K562 (cell line): ENCODE data around the gene OR5K2. TPM values are rescaled to one million over a fixed set of nuclear protein-coding genes. Genes with fewer than 3 reads are reported as not detected.

Experiments
- ATAC-seq: fragments of 200-7000 bp; cut with Tn5 transposase; 3 replicates; pipeline ENCODE4 v1.9.1; 2020; ENCODE audit warnings: moderate library complexity
- BruUV-seq: library from RNA; stranded (reverse); fragments of 400-500 nt; replicated peaks from 2 replicates; lab custom pipeline; 2021; lab: Mats Ljungman, UMichigan
- CTCF ChIA-PET: fragments of 300-600 bp; formaldehyde crosslinking; extraction: SDS; loops from one replicate; lab custom pipeline; 2021; ENCODE audit warnings: low intra/inter-chr PET ratio; lab: Yijun Ruan, JAX
- POLR2A ChIA-PET: fragments of 300-600, 350-650 bp; sonication (Branson Sonifier 250); formaldehyde crosslinking; extraction: SDS; loops from one replicate; lab custom pipeline; 2021; ENCODE audit warnings: antibody characterized with exemption, inconsistent platforms; lab: Yijun Ruan, JAX
- DNase-seq, 4 experiments: peaks; one replicate each; pipeline versions ENCODE4 v3.0.0 to v3.0.0-alpha.2; 2011 to 2018; ENCODE audit warnings: low spot score in 3 of 4, mixed read lengths in 3 of 4; ENCODE audit errors: extremely low read depth in 1 of 4
- FAIRE-seq: peaks from 2 replicates; lab custom pipeline; 2011; peaks lifted over from hg19 to GRCh38; lab: Jason Lieb, UNC
- H2AFZ ChIP-seq: 2 replicates; pipeline ENCODE4 v1.6.0; 2011; ENCODE audit warnings: low read depth, low read length, control low read depth, inconsistent platforms
- H3K27ac ChIP-seq: fragments of 200-600 bp; 3 replicates; pipeline ENCODE4 v1.8.0; 2011; ENCODE audit warnings: low read depth, mild to moderate bottlenecking, control low read depth, inconsistent platforms, low read length, moderate library complexity, mixed read lengths; ENCODE audit errors: extremely low read depth
- H3K27me3 ChIP-seq, 2 experiments: fragments of 300-600 bp in 1 of 2; 2 replicates in 1 of 2; 3 replicates in 1 of 2; pipeline versions ENCODE4 v1.6.0 to v1.8.0; 2011; ENCODE audit warnings: inconsistent platforms in 2 of 2, low read length in 2 of 2, mild to moderate bottlenecking in 1 of 2, mixed read lengths in 1 of 2, moderate library complexity in 1 of 2; ENCODE audit not compliant: control insufficient read depth in 2 of 2, insufficient read depth in 2 of 2
- H3K36me3 ChIP-seq: fragments of 300-600 bp; 3 replicates; pipeline ENCODE4 v1.8.0; 2011; ENCODE audit warnings: mild to moderate bottlenecking, low read length, inconsistent platforms; ENCODE audit not compliant: control insufficient read depth, insufficient read depth
- H3K4me1 ChIP-seq, 2 experiments: fragments of 200-600 bp in 1 of 2; replicated peaks in 1 of 2; 2 replicates in 1 of 2; 3 replicates in 1 of 2; pipeline versions ENCODE4 v1.5.1 to v1.8.0; 2011; ENCODE audit warnings: inconsistent platforms in 2 of 2, low read length in 2 of 2, mild to moderate bottlenecking in 1 of 2, mixed read lengths in 1 of 2, moderate library complexity in 1 of 2; ENCODE audit not compliant: control insufficient read depth in 2 of 2, insufficient read depth in 2 of 2
- H3K4me2 ChIP-seq: 2 replicates; pipeline ENCODE4 v1.6.1; 2011; ENCODE audit warnings: low read length, control low read depth, inconsistent platforms, mixed read lengths; ENCODE audit not compliant: insufficient read depth
- H3K4me3 ChIP-seq: fragments of 200-600 bp; sonication (generic), shearing (Covaris generic); 2 replicates; pipeline ENCODE4 v1.5.1; 2016; ENCODE audit warnings: control low read depth, inconsistent platforms
- H3K79me2 ChIP-seq: fragments of 200-600 bp; 3 replicates; pipeline ENCODE4 v1.8.0; 2011; ENCODE audit warnings: low read length, inconsistent platforms; ENCODE audit not compliant: control insufficient read depth, insufficient read depth
- H3K9ac ChIP-seq, 2 experiments: 2 replicates each; pipeline versions ENCODE4 v1.6.0 to v1.6.1; 2011; ENCODE audit warnings: low read depth in 2 of 2, low read length in 2 of 2, control low read depth in 1 of 2, inconsistent platforms in 1 of 2, mild to moderate bottlenecking in 1 of 2, mixed read lengths in 1 of 2; ENCODE audit not compliant: insufficient read depth in 1 of 2
- H3K9me1 ChIP-seq: one replicate; pipeline ENCODE4 v1.6.0; 2011; ENCODE audit warnings: inconsistent platforms, mild to moderate bottlenecking, low read length, moderate library complexity; ENCODE audit not compliant: control insufficient read depth, insufficient read depth
- H3K9me3 ChIP-seq: replicated peaks from 2 replicates; pipeline ENCODE4 v1.5.1; 2011; ENCODE audit warnings: low read depth, low read length, inconsistent platforms; ENCODE audit not compliant: control insufficient read depth, insufficient read depth
- H4K20me1 ChIP-seq: replicated peaks from 2 replicates; pipeline ENCODE4 v1.6.1; 2011; ENCODE audit warnings: low read length, inconsistent platforms, mixed read lengths; ENCODE audit not compliant: control insufficient read depth, insufficient read depth
- CAMTA2 ChIP-seq: fragments of 250-450 bp; sonication (Bioruptor Pico); conservative IDR thresholded peaks from 2 replicates; pipeline ENCODE4 v1.5.1; 2022
- CSDE1 ChIP-seq, 2 experiments: fragments of 450-650 bp; IDR thresholded peaks; 2 replicates each; pipeline ENCODE4 v1.6.1; 2016; ENCODE audit warnings: mild to moderate bottlenecking in 1 of 2
- DNMT1 ChIP-seq: fragments of 450-650 bp; IDR thresholded peaks from 2 replicates; pipeline ENCODE4 v1.6.1; 2016; ENCODE audit warnings: antibody characterized with exemption, mild to moderate bottlenecking
- HCFC1 ChIP-seq: IDR thresholded peaks from 2 replicates; pipeline ENCODE4 v1.6.1; 2012; ENCODE audit warnings: low read depth, low read length, improper control_type of control experiment
- POLR2G ChIP-seq: fragments of 200-400 bp; formaldehyde crosslinking; IDR thresholded peaks from 2 replicates; pipeline ENCODE4 v1.6.1; 2017; ENCODE audit warnings: low read depth, mild to moderate bottlenecking, antibody characterized with exemption, low read length, moderate library complexity
- TBP ChIP-seq: optimal IDR thresholded peaks from 2 replicates; pipeline ENCODE3; 2011; ENCODE audit warnings: low read depth, low read length, improper control_type of control experiment
- WGBS: fragments of 100-300 bp; shearing (Covaris generic); methylation state at CpG from one replicate; pipeline ENCODE4 v1.1.6; 2016; ENCODE audit warnings: low coverage, mixed read lengths; ENCODE audit not compliant: insufficient coverage; ENCODE audit errors: missing lambda C conversion rate; 5-methylcytosine and 5-hydroxymethylcytosine counted together
- in situ Hi-C: fragments of 300-500 bp; cut with MboI; formaldehyde crosslinking; loops from 4 replicates; pipeline ENCODE4 v1.15.0; 2018; ENCODE audit warnings: inconsistent platforms, mixed read lengths
- intact Hi-C: fragments of 100-400 bp; cut with micrococcal nuclease; formaldehyde crosslinking; loops from 2 replicates; pipeline ENCODE4 v1.14.2; 2022
- polyA plus RNA-seq, 8 experiments: library from polyadenylated mRNA; depleted of rRNA in 4 of 8; stranded (reverse) in 5 of 8; unstranded in 3 of 8; fragments of >200 nt; fragmentation: Nextera tagmentation in 2 of 8; fragmentation: Illumina TruSeq in 1 of 8; extraction: Ambion mirVana in 2 of 8; extraction: Trizol in 1 of 8; gene quantifications; 2 replicates each; pipeline versions ENCODE4 v1.2.1 to v1.2.3, GENCODE V29; 2011 to 2014; ENCODE audit warnings: inconsistent platforms in 1 of 8, missing spikeins in 1 of 8
- total RNA-seq, 7 experiments: library from RNA; depleted of rRNA in 6 of 7; stranded (reverse); fragments of >200 nt in 6 of 7; fragmentation: Illumina TruSeq in 2 of 7; extraction: Trizol in 2 of 7; gene quantifications; 2 replicates each; pipeline versions ENCODE4 v1.2.1 to v1.2.3, GENCODE V29; 2011 to 2021; ENCODE audit warnings: low replicate concordance in 1 of 7
- TF ChIP-seq, protein P1 (sequence below): fragments of 250-450 bp; sonication (Bioruptor Pico); IDR thresholded peaks from 2 replicates; pipeline ENCODE4 v1.4.0; 2020; ENCODE audit warnings: mild to moderate bottlenecking, moderate library complexity, borderline replicate concordance
- TF ChIP-seq, protein P2 (sequence below): fragments of 250-450 bp; sonication (Bioruptor Pico); IDR thresholded peaks from 2 replicates; pipeline ENCODE4 v1.9.0; 2021; ENCODE audit warnings: mild to moderate bottlenecking
- TF ChIP-seq, protein P3 (sequence below): fragments of 250-450 bp; sonication (Bioruptor Pico); IDR thresholded peaks from 2 replicates; pipeline ENCODE4 v1.5.1; 2021; ENCODE audit warnings: mild to moderate bottlenecking
- TF ChIP-seq, protein P4 (sequence below): fragments of 250-450 bp; sonication (Bioruptor Pico); IDR thresholded peaks from 2 replicates; pipeline ENCODE4 v1.4.0; 2020; ENCODE audit warnings: mild to moderate bottlenecking, moderate library complexity

The OR5K2 gene
- total and polyA plus RNA-seq, 9 of the 15 experiments (the other 6 are each of a cell fraction or from before 2014, with no cell fraction given), result not detected

DNA sequence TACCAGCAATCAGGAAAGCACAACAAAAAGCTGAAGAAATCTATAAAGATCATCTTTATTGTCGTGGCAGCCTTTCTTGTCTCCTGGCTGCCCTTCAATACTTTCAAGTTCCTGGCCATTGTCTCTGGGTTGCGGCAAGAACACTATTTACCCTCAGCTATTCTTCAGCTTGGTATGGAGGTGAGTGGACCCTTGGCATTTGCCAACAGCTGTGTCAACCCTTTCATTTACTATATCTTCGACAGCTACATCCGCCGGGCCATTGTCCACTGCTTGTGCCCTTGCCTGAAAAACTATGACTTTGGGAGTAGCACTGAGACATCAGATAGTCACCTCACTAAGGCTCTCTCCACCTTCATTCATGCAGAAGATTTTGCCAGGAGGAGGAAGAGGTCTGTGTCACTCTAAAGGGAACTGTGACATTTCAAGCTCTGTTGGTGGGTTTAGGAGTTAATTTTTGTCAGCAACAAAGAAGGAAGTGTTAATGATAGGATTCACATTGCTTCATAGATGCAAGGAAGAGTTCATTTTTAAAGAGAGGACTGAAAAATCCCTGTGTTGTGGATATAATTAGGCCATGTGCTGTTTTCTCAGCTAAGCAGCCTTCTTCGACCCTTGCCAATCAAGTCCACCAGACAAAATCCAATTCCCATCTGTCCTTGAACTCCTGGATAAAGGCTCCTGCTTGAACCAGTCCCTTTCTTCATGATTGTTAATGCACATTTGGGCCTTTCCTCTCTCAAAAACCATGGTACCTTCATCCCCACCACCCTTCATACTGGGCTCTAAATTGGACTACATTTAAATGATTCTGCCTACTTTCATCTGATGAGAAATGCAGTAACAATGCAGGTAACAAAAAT, 35.5 kb downstream of the OR5K2 start (continued):
- no peak for TF ChIP-seq HCFC1
- TF ChIP-seq, all 486 proteins: peak for 0

DNA sequence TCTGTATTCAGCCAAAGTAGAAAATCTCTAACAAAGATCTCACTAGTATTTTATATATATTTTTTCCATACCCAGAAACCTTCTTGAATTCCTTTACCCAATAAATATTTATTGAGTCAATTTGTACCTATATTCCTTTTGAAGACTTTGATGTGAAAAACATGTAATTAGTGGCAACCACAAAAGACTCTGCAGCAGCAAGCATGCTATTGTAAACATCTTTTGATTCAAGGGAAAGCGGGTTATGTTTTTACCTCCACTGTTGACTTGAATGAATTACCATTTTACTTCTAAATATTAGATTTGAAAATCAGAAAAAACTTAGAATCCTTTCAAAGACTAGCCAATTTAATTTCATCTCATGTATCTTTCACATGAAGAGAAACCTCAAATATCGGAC, 36.7 kb downstream of the OR5K2 start:
- Histone ChIP-seq H3K9ac (no peak overlapping the region), H3K27me3 (no peaks in the 10 kb centered on the region), H3K36me3 (no peaks in the 10 kb centered on the region), H2AFZ (no peak overlapping the region), H3K4me1 (peaks cover 5 to 6% of the 10 kb centered on the region in 2 experiments; a peak in 3 of 5 replicates), H3K4me2 (no peak overlapping the region), H3K9me1 (no peaks in the 10 kb centered on the region), H3K4me3 (no peak overlapping the region), H4K20me1 (no peaks in the 10 kb centered on the region), H3K27ac (no peak overlapping the region), H3K79me2 (no peaks in the 10 kb centered on the region), H3K9me3 (no peaks in the 10 kb centered on the region)
- POLR2A ChIA-PET, result no interaction called here
- CTCF ChIA-PET, result no interaction called here
- FAIRE-seq (no peak), ATAC-seq (no peak), DNase-seq (no peak)
- in situ Hi-C loops (no loop called here), intact Hi-C loops (no loop called here)
- BruUV-seq, result no TSS peak
- WGBS, result 92% methylated on average over 2 of the region's 2 CpGs
- TF ChIP-seq DNMT1, result no peak
- TF ChIP-seq, protein P1, sequence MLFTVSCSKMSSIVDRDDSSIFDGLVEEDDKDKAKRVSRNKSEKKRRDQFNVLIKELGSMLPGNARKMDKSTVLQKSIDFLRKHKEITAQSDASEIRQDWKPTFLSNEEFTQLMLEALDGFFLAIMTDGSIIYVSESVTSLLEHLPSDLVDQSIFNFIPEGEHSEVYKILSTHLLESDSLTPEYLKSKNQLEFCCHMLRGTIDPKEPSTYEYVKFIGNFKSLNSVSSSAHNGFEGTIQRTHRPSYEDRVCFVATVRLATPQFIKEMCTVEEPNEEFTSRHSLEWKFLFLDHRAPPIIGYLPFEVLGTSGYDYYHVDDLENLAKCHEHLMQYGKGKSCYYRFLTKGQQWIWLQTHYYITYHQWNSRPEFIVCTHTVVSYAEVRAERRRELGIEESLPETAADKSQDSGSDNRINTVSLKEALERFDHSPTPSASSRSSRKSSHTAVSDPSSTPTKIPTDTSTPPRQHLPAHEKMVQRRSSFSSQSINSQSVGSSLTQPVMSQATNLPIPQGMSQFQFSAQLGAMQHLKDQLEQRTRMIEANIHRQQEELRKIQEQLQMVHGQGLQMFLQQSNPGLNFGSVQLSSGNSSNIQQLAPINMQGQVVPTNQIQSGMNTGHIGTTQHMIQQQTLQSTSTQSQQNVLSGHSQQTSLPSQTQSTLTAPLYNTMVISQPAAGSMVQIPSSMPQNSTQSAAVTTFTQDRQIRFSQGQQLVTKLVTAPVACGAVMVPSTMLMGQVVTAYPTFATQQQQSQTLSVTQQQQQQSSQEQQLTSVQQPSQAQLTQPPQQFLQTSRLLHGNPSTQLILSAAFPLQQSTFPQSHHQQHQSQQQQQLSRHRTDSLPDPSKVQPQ (CRISPR knock-in tag), result no peak
- TF ChIP-seq, protein P2, sequence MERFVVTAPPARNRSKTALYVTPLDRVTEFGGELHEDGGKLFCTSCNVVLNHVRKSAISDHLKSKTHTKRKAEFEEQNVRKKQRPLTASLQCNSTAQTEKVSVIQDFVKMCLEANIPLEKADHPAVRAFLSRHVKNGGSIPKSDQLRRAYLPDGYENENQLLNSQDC (CRISPR knock-in tag), result no peak
- no peak for TF ChIP-seq CSDE1 (IDR thresholded peaks at IDR 0.05)
- TF ChIP-seq, protein P3, sequence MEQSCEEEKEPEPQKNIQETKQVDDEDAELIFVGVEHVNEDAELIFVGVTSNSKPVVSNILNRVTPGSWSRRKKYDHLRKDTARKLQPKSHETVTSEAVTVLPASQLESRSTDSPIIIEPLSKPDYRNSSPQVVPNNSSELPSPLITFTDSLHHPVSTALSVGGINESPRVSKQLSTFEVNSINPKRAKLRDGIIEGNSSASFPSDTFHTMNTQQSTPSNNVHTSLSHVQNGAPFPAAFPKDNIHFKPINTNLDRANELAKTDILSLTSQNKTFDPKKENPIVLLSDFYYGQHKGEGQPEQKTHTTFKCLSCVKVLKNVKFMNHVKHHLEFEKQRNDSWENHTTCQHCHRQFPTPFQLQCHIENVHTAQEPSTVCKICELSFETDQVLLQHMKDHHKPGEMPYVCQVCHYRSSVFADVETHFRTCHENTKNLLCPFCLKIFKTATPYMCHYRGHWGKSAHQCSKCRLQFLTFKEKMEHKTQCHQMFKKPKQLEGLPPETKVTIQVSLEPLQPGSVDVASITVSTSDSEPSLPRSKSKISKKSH, result no peak
- TF ChIP-seq TBP, result no peak
- no peak for TF ChIP-seq POLR2G
- TF ChIP-seq, protein P4, sequence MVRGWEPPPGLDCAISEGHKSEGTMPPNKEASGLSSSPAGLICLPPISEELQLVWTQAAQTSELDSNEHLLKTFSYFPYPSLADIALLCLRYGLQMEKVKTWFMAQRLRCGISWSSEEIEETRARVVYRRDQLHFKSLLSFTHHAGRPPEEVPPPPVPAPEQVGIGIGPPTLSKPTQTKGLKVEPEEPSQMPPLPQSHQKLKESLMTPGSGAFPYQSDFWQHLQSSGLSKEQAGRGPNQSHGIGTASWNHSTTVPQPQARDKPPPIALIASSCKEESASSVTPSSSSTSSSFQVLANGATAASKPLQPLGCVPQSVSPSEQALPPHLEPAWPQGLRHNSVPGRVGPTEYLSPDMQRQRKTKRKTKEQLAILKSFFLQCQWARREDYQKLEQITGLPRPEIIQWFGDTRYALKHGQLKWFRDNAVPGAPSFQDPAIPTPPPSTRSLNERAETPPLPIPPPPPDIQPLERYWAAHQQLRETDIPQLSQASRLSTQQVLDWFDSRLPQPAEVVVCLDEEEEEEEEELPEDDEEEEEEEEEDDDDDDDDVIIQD (CRISPR knock-in tag), result no peak
- no peak for TF ChIP-seq CAMTA2 (CRISPR knock-in tag)
